Measurements from ENCODE around the gene MROH7. TPM values are rescaled to one million over a fixed set of nuclear protein-coding genes. Genes with fewer than 3 reads are reported as not detected.

The MROH7 gene
- total and polyA plus RNA-seq, 4 donors: 0.21 to 3.4 (median 1.9) TPM

GRCh38 chr1:54614024-54614423, 27.6 kb upstream of the MROH7 start:
- no peak for TF ChIP-seq CTCF (IDR thresholded peaks at IDR 0.05; ENCODE audit: control extremely low read depth, extremely low read depth)
- ATAC-seq (ENCODE audit: insufficient read depth, low FRiP score): no peak
- Histone ChIP-seq H3K9ac (ENCODE audit: insufficient read depth in 1 of 2, low read length in 2 of 2) (no peak overlapping the region), H3K27ac (ENCODE audit: low read depth in 1 of 2, low read length in 1 of 2) (no peak overlapping the region), H3K27me3 (ENCODE audit: control insufficient read depth in 3 of 3, insufficient read depth in 3 of 3, low read length in 2 of 3) (no peaks in the 10 kb centered on the region), H3K36me3 (ENCODE audit: control insufficient read depth in 4 of 4, insufficient read depth in 4 of 4, low read length in 4 of 4) (peaks cover 0 to under 1% (median 0%) of the 10 kb centered on the region in 4 donors), H3K4me3 (no peak overlapping the region), H3K4me1 (ENCODE audit: control insufficient read depth in 5 of 5, insufficient read depth in 5 of 5, low read length in 5 of 5) (no peaks in the 10 kb centered on the region), H3K9me3 (ENCODE audit: control insufficient read depth in 4 of 4, insufficient read depth in 3 of 4, low read length in 3 of 4) (peaks cover 0 to 2% (median 0%) of the 10 kb centered on the region in 4 donors)
- WGBS, 2 donors: 78 to 91% methylated on average over 2 of the region's 2 CpGs
- no peak for DNase-seq

- H3K9me3 ChIP-seq (ENCODE audit: control insufficient read depth in 4 of 4, insufficient read depth in 3 of 4, low read length in 3 of 4): peaks cover 0 to 2% (median 0%) of the 10 kb centered on the region in 4 donors
- no peak overlapping the region for H3K27ac ChIP-seq (ENCODE audit: low read depth in 1 of 2, low read length in 1 of 2)
- no peaks in the 10 kb centered on the region for H3K36me3 ChIP-seq (ENCODE audit: control insufficient read depth in 4 of 4, insufficient read depth in 4 of 4, low read length in 4 of 4)
- no peak for ATAC-seq (ENCODE audit: insufficient read depth, low FRiP score)
- H3K4me3 ChIP-seq: no peak overlapping the region
- no peaks in the 10 kb centered on the region for H3K4me1 ChIP-seq (ENCODE audit: control insufficient read depth in 5 of 5, insufficient read depth in 5 of 5, low read length in 5 of 5)
- no peak for TF ChIP-seq CTCF (IDR thresholded peaks at IDR 0.05; ENCODE audit: control extremely low read depth, extremely low read depth)
- no peak for DNase-seq
- no peak overlapping the region for H3K9ac ChIP-seq (ENCODE audit: insufficient read depth in 1 of 2, low read length in 2 of 2)
- H3K27me3 ChIP-seq (ENCODE audit: control insufficient read depth in 3 of 3, insufficient read depth in 3 of 3, low read length in 2 of 3): no peaks in the 10 kb centered on the region
- WGBS, 2 donors: 81 to 82% methylated on average over 8 of the region's 8 CpGs
These were observed 27.0 kb upstream of the MROH7 start for GRCh38 chr1:54614563-54614962.

- Histone ChIP-seq H3K27me3 (ENCODE audit: control insufficient read depth in 3 of 3, insufficient read depth in 3 of 3, low read length in 2 of 3) (no peaks in the 10 kb centered on the region), H3K9ac (ENCODE audit: insufficient read depth in 1 of 2, low read length in 2 of 2) (no peak overlapping the region), H3K9me3 (ENCODE audit: control insufficient read depth in 4 of 4, insufficient read depth in 3 of 4, low read length in 3 of 4) (peaks cover 0 to 2% (median 0%) of the 10 kb centered on the region in 4 donors), H3K4me3 (no peak overlapping the region), H3K4me1 (ENCODE audit: control insufficient read depth in 5 of 5, insufficient read depth in 5 of 5, low read length in 5 of 5) (no peaks in the 10 kb centered on the region), H3K27ac (ENCODE audit: low read depth in 1 of 2, low read length in 1 of 2) (no peak overlapping the region), H3K36me3 (ENCODE audit: control insufficient read depth in 4 of 4, insufficient read depth in 4 of 4, low read length in 4 of 4) (no peaks in the 10 kb centered on the region)
- TF ChIP-seq CTCF (IDR thresholded peaks at IDR 0.05; ENCODE audit: control extremely low read depth, extremely low read depth): no peak
- 65 to 78% methylated on average over 13 of the region's 13 CpGs for WGBS, 2 donors
- DNase-seq: no peak
- no peak for ATAC-seq (ENCODE audit: insufficient read depth, low FRiP score)
These were observed 25.9 kb upstream of the MROH7 start for GRCh38 chr1:54615531-54616279.
